Suppressor macrophage (primary cell): ENCODE results near the gene ZNF335.
A peak's percentile ranks its signal among the peaks of the same experiment; 100 is the strongest.
"Not testable (repeated sequence)": the region's sequence is repeated elsewhere in the genome, so short reads cannot be mapped to it uniquely, and the experiment has no call there.

Source experiments
- DNase-seq, 4 experiments: peaks; one replicate each; pipeline ENCODE4 v3.0.0-alpha.2; 2020 to 2022

ZNF335 gene

DNA sequence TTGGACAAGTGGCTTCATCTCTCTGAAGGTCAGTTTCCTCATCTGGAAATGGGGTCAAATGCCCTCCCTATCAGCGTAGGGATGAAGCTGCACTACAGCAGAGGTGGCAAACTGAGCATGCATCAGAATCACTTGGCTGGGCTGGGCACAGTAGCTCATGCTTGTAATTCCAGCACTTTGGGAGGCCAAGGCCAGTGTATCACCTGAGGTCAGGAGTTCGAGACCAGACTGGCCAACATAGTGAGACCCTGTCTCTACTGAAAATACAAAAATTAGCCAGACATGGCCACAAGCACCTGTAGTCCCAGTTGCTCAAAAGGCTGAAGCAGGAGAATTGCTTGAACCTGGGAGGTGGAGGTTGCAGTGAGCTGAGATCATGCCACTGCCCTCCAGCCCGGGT lies 30.0 kb upstream of the ZNF335 start:
- peak in 3 of 4 experiments; percentile 25 to 46 (median 45) for DNase-seq

GRCh38 chr20:46001498-46001897 lies 29.5 kb upstream of the ZNF335 start:
- no peak for DNase-seq

- DNase-seq, result peak; percentile 45 to 69 (median 67)
These were observed 28.4 kb upstream of the ZNF335 start for GRCh38 chr20:46000262-46000996.

DNA sequence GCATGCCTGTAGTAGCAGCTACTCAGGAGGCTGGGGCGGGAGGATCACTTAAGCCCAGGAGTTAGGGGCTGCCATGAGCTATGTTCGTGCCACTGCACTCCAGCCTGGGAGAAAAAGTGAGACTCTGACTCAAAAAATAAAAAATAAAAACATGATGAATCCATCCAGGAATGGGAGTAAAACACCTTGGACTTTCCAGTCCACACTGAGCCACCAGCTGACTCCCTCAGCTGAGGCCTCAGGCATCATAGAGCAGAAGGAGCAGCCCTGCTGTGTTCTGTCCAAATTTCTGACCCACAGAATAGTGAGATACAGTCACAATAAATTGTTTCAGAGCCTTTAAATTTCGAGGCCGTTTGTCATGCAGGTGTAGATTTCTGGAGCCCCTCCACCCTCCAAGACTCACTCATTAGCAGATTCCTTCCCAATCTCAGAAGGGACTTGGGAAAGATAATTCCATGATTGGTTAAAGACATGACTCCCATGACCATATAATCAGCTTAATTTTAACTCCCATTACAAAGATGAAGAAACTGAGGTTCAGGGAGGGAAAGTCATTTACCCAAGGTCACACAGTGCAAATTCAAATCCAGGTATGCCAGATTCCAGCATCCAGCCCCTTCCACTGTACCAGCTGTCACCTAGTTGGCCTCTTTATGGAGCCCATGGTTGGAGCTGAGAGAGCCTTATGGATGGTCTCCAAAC lies 27.7 kb upstream of the ZNF335 start:
- DNase-seq, result peak in 1 of 4 experiments; percentile 17

DNA sequence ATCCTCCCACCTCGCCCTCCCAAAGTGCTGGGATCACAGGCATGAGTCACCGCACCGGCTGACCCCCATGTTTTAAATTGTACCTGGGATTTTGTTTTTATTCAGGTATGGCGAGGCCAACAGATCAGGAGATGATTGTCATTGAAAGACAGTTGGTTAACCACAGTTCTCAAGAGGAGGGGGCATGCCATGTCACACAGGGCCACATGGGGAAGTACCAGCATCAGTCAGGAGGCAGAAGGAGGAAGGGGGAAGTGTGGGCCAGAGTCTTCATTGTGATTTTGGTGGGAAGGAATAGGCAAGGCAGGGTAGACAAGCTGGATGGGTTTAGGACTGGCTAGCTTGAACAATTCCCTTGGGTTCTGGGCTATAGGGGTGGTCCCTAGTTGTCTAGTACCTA lies 26.8 kb upstream of the ZNF335 start:
- peak; percentile 79 to 92 (median 88) for DNase-seq

DNA sequence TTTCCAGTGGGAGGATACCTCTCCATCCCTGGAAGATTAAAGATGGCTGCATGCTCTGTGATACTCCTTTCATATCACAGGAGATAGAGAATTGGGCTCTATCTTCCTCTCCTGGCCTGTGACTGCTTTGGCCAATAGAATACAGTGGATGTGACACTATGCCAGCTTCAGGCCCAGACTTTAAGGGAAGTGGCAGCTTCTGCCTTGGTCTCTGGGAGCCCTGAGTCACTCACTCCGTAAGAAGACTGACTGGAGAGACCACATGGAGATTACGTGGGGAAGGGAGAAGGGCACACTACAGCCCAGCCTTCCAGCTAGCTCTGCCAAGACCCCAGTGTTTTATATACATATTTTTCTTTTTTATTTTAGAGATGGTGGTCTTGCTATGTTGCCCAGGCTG lies 26.3 kb upstream of the ZNF335 start:
- DNase-seq, result peak; percentile 90 to 96 (median 94)

DNA sequence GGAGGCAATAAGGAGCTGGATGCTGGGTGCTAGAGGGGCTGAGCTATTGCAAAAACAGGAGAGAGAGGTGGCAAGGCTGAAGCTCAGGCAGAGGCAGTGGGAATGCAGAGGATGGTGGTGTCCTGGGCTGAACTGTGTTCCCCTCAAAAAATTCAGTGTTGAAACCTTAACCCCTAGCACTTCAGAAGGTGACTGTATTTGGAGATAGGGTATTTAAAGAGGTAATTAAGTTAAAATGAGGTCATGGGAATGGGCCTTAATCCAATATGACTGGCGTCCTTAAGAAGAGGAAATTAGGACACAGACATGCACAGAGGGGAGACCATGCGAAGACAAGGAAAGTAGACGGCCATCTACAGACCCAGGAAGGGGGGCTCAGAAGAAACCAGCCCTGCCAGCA lies 25.2 kb upstream of the ZNF335 start:
- DNase-seq, result peak in 1 of 4 experiments; percentile 47

DNA sequence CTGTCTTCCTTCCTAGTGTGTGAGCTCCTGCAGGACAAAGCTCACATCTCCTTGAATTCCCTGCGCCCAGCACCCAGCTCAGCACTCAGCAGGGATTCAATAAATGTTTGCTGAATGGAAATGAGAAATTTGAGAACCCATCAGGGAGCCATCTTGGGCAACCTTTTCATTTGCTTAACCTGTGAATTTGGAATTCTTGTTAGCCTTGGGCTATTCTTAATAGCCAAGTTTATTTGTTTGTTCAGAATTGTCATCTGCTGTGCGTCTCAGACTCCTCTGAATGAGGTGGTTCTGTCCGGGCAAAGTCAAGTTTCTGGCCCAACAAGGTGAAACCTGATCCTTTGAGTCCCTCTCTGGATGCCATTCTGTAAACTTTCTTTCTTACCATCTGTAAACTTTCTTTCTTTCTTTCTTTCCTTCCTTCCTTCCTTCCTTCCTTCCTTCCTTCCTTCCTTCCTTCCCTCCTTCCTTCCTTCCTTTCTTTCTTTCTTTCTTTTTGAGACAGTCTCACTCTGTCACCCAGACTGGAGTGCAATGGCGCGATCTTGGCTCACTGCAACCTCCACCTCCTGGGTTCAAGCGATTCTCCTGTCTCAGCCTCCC lies 23.6 kb upstream of the ZNF335 start:
- DNase-seq, result not testable (repeated sequence)

GRCh38 chr20:45994761-45995493 lies 22.9 kb upstream of the ZNF335 start:
- peak; percentile 58 to 82 (median 68) for DNase-seq

DNA sequence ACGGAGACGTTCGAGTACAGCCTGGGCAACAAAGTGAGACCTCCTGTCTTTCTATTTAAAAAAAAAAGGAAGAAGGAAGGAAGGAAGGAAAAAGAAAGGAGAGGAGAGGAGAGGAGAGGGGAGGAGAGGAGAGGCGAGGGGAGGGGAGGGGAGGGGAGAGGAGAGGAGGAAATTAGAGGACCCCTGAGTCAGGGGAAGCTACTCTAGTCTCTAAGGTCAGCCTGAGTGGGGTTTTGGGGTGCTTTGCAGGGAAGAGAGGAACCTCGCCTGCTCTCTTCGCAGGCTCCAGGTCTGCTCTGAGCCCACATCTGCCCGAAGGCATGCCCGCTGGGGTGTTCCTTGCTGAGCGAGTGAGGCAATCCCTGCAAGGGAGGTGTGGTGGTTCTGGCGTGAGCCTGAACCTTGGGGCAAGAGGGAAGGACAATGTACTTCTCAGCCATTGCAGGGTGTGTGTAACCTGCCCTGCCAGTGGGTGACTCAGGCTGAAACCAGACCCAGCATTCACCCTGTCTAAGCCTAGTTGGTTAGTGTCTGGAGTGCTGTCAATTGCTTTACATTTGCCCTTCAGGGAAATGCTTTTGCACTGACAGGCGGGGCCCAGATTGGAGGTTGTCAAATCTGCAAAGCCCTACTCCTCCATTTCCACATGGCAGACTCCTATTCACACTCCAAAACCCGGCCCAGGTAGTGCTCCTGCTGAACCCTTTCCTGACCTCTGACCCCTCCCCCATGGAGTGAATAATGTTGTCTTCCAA lies 21.4 kb upstream of the ZNF335 start:
- peak; percentile 56 to 82 (median 73) for DNase-seq

DNA sequence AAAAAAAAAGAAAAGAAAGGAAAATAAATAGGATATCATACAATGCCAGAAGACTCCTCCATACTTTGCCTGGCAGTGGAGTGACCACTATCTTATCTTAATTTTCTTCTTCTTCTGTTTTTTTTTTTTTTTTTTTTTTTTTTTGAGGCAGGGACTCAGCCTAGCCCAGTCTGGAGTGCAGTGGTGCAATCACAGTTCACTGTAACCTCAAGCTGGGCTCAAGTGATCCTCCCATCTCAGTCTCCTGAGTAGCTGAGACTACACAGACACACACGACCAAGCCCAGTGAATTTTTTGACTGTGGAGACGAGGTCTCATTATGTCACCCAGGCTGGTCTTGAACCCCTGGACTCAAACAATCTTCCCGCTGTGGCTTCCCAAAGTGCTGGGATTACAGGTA lies 19.6 kb upstream of the ZNF335 start:
- DNase-seq, result peak in 3 of 4 experiments; percentile 62 to 68 (median 65)

GRCh38 chr20:45988830-45989229 lies 16.8 kb upstream of the ZNF335 start:
- not testable (repeated sequence) for DNase-seq

DNA sequence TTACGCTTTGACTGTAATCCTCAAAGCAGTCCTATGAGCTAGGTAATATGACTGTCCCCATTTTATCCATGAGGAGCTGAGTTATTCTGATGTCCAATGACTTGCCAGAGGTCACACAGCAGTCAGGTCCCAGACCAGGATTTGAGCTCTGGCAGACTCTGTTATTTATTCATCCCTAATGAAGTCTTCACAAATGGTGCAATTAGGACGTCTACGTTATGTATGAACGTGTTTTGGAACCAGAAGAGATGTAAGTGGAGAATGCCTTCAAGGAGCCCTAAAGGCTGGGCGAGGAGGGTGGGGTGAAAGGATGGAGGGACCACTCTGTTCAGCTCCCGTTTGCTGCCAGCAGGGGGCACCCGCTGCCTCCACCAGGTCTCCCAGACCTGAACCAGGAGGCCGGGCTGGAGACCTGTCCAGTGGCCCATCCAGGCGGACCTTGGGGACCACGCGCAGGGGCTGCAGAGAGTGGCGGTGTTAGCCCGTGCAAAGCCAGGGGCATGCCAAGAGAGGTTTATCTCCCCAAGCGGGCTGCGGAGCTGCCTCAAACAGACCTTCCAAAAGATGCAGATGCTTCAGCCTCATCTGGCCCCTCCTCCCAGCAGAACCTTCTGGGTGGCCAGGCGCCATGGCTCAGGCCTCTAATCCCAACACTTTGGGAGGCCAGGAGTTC lies 15.2 kb upstream of the ZNF335 start:
- DNase-seq, result peak; percentile 86 to 94 (median 90)

- peak in 1 of 4 experiments; percentile 40 for DNase-seq
These were observed 13.6 kb upstream of the ZNF335 start for GRCh38 chr20:45985573-45985972.

- DNase-seq, result no peak
These were observed 11.3 kb upstream of the ZNF335 start for GRCh38 chr20:45983279-45983743.

- no peak for DNase-seq
These were observed 9.3 kb upstream of the ZNF335 start for GRCh38 chr20:45981261-45981660.

- peak; percentile 63 to 80 (median 70) for DNase-seq
These were observed 4.1 kb upstream of the ZNF335 start for GRCh38 chr20:45976086-45976485.

DNA sequence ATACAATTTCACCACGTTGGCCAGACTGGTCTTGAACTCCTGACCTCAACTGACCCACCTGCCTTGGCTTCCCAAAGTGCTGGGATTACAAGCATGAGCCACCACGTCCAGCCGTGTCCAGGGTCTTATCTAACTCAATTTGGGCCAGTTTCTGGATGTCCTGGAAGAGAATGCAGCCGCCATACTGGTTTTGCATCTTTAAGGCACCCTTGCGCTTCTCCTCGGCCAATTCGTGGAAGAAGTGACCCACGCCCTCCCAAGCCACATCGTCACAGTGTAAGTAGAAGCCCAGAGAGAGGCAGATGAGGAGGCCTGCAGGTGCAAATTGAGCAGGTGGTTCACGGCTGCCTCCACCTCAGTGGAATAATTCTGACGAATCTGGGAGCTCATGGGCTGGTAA lies 3.7 kb upstream of the ZNF335 start:
- DNase-seq, result no peak

DNA sequence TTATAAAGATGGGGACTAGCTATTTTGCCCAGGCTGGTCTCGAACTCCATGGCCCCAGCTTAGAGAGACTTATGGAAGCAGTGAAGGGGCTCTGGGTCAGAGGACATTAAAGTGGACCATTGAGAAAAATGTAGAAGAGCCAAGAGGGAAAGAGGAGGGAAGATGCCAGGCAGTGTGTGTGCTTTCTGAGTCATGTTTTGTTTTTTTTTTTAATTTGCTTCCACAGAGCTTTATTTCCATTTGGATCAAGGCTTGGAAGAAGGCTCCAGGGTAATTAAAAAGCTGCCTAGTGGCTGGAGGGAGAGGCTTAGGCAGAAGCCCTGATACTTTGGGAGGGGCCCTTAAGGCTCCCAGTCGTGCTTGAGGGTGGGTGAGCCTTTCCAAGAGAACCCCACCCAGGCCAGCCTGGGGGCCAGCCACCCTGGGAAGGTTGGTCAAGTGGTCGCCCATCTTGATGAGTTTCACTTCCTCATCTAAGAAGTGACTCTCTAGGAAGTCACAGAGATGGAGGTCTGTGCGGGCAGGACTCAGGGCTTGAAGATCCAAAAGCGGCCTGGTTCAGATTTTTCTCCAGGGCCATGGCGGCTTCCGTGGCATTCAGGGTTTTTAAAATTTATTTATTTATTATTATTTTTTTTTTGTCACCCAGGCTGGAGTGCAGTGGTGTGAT lies 3.0 kb upstream of the ZNF335 start:
- DNase-seq, result peak; percentile 22 to 47 (median 34)

- peak; percentile 99 for DNase-seq
These were observed 639 bp upstream of the ZNF335 start for GRCh38 chr20:45972500-45973183.
